SK-N-SH (cell line): Measurements from ENCODE around the gene SEPTIN2. TPM values are rescaled to one million over a fixed set of nuclear protein-coding genes. Genes with fewer than 3 reads are reported as not detected.

Experiments used
- polyA plus RNA-seq, 3 experiments: library from polyadenylated mRNA; depleted of rRNA; stranded (reverse); fragments of >200 nt; gene quantifications; 2 replicates each; pipeline ENCODE4 v1.2.3, GENCODE V29; 2012

The SEPTIN2 gene
- polyA plus RNA-seq, 1 of the 3 experiments (the other 2 are of a cell fraction): 226 TPM

Other genes with a start within 250 kb of the SEPTIN2 start
- 31.0 and 43.3 TPM in 2 replicates for gene MTERF4, start 213.6 kb upstream of the SEPTIN2 start, polyA plus RNA-seq (2012; rRNA removed)
- gene PASK, start 166.5 kb upstream of the SEPTIN2 start, polyA plus RNA-seq (2012; rRNA removed): 6.3 and 6.6 TPM in 2 replicates
- gene PPP1R7, start 165.5 kb upstream of the SEPTIN2 start, polyA plus RNA-seq (2012; rRNA removed): 47.2 and 56.9 TPM in 2 replicates
- gene ANO7, start 127.2 kb upstream of the SEPTIN2 start, polyA plus RNA-seq (2012; rRNA removed): 0.68 and 0.81 TPM in 2 replicates
- 211 and 263 TPM in 2 replicates for gene HDLBP, start 253 bp upstream of the SEPTIN2 start, polyA plus RNA-seq (2012; rRNA removed)
- 11.5 and 13.9 TPM in 2 replicates for gene FARP2, start 40.4 kb downstream of the SEPTIN2 start, polyA plus RNA-seq (2012; rRNA removed)
- gene STK25, start 192.7 kb downstream of the SEPTIN2 start, polyA plus RNA-seq (2012; rRNA removed): 236 and 268 TPM in 2 replicates
- gene BOK, start 242.8 kb downstream of the SEPTIN2 start, polyA plus RNA-seq (2012; rRNA removed): 1.7 and 1.9 TPM in 2 replicates